MCF 10A (cell line): ENCODE measurements around the gene IDH3G. TPM values are rescaled to one million over a fixed set of nuclear protein-coding genes. Genes with fewer than 3 reads are reported as not detected.

Source experiments
- BruUV-seq: library from RNA; stranded (reverse); fragments of 400-500 nt; replicated peaks from 2 replicates; lab custom pipeline; 2021; lab: Mats Ljungman, UMichigan
- CTCF ChIA-PET: fragments of 300-600 bp; sonication (Branson Sonifier 250); formaldehyde crosslinking; extraction: SDS; loops from one replicate; lab custom pipeline; 2021; ENCODE audit warnings: antibody characterized with exemption, inconsistent platforms; lab: Yijun Ruan, JAX
- POLR2A ChIA-PET: fragments of 300-600, 350-650 bp; sonication (Branson Sonifier 250); formaldehyde crosslinking; extraction: SDS; loops from one replicate; lab custom pipeline; 2020; ENCODE audit warnings: antibody characterized with exemption, inconsistent platforms; lab: Yijun Ruan, JAX
- DNase-seq: peaks from one replicate; pipeline ENCODE4 v3.0.0-alpha.2; 2018; ENCODE audit not compliant: unreplicated experiment
- H3K27ac Mint-ChIP-seq: one replicate; pipeline ENCODE4 v1.8.0; 2022; ENCODE audit warnings: mild to moderate bottlenecking, low read depth, mixed read lengths; ENCODE audit not compliant: unreplicated experiment
- H3K27me3 Mint-ChIP-seq: one replicate; pipeline ENCODE4 v1.8.0; 2022; ENCODE audit warnings: mixed read lengths; ENCODE audit not compliant: insufficient read depth, unreplicated experiment
- H3K36me3 Mint-ChIP-seq: one replicate; pipeline ENCODE4 v1.8.0; 2022; ENCODE audit warnings: mild to moderate bottlenecking, moderate library complexity, mixed read lengths; ENCODE audit not compliant: insufficient read depth, unreplicated experiment
- H3K4me1 Mint-ChIP-seq: one replicate; pipeline ENCODE4 v1.8.0; 2022; ENCODE audit warnings: mixed read lengths; ENCODE audit not compliant: insufficient read depth, unreplicated experiment
- H3K4me3 Mint-ChIP-seq: one replicate; pipeline ENCODE4 v1.8.0; 2022; ENCODE audit warnings: mild to moderate bottlenecking, moderate library complexity, mixed read lengths; ENCODE audit not compliant: unreplicated experiment
- H3K9me3 Mint-ChIP-seq: one replicate; pipeline ENCODE4 v1.8.0; 2022; ENCODE audit warnings: mixed read lengths; ENCODE audit not compliant: unreplicated experiment
- CTCF ChIP-seq: fragments of 200-600 bp; IDR thresholded peaks from one replicate; pipeline ENCODE4 v1.8.0; 2022; ENCODE audit warnings: antibody characterized with exemption, mild to moderate bottlenecking; ENCODE audit not compliant: unreplicated experiment
- intact Hi-C: fragments of 100-400 bp; cut with micrococcal nuclease; formaldehyde crosslinking; loops from 2 replicates; pipeline ENCODE4 v1.14.1; 2022
- total RNA-seq: library from RNA; stranded (reverse); gene quantifications from 2 replicates; pipeline ENCODE4 v1.2.3, GENCODE V29; 2022

The IDH3G gene
- total RNA-seq, 1 experiment from 2014 or later = 65.4 TPM

- intact Hi-C loops = no loop called here
- TF ChIP-seq CTCF = no peak
- no TSS peak for BruUV-seq
- Mint-ChIP-seq H3K4me1 (peaks cover under 1% of the 10 kb centered on the region), H3K9me3 (no peaks in the 10 kb centered on the region), H3K4me3 (no peak overlapping the region), H3K36me3 (no peaks in the 10 kb centered on the region), H3K27ac (no peak overlapping the region), H3K27me3 (no peaks in the 10 kb centered on the region)
- POLR2A ChIA-PET = no interaction called here
- DNase-seq = no peak
- CTCF ChIA-PET = interaction anchor here (1.0 kb wide), 1 partner anchor 201 kb away, joined by 3 read pairs; no protein-coding TSS in a partner anchor
These were observed 24.9 kb downstream of the IDH3G start for GRCh38 chrX:153769158-153769864.

- intact Hi-C loops = no loop called here
- ChIA-PET POLR2A (no interaction called here), CTCF (interaction anchor here (6.6 kb wide), 1 partner anchor 181 kb away, joined by 51 read pairs; no protein-coding TSS in a partner anchor)
- no peak overlapping the region for H3K4me3 Mint-ChIP-seq
- H3K36me3 Mint-ChIP-seq = no peaks in the 10 kb centered on the region
- H3K9me3 Mint-ChIP-seq = no peaks in the 10 kb centered on the region
- BruUV-seq = no TSS peak
- TF ChIP-seq CTCF = no peak
- DNase-seq = no peak
- no peak overlapping the region for H3K27ac Mint-ChIP-seq
- peaks cover 6% of the 10 kb centered on the region for H3K4me1 Mint-ChIP-seq
- no peaks in the 10 kb centered on the region for H3K27me3 Mint-ChIP-seq
These were observed 25.6 kb downstream of the IDH3G start for GRCh38 chrX:153768311-153769157.

GRCh38 chrX:153767674-153768055 lies 26.5 kb downstream of the IDH3G start:
- no peak overlapping the region for H3K4me3 Mint-ChIP-seq
- TF ChIP-seq CTCF = no peak
- intact Hi-C loops = no loop called here
- peaks cover 6% of the 10 kb centered on the region for H3K4me1 Mint-ChIP-seq
- no peaks in the 10 kb centered on the region for H3K27me3 Mint-ChIP-seq
- H3K9me3 Mint-ChIP-seq = no peaks in the 10 kb centered on the region
- ChIA-PET POLR2A (no interaction called here), CTCF (interaction anchor here (6.6 kb wide), 1 partner anchor 181 kb away, joined by 51 read pairs; no protein-coding TSS in a partner anchor)
- H3K36me3 Mint-ChIP-seq = no peaks in the 10 kb centered on the region
- BruUV-seq = no TSS peak
- no peak for DNase-seq
- no peak overlapping the region for H3K27ac Mint-ChIP-seq
